HG02642 (cell line): ENCODE measurements around the gene ITGAV.

Experiments used
- ATAC-seq: cut with Tn5 transposase; IDR thresholded peaks from one replicate; pipeline ENCODE4 v1.9.1; 2021; ENCODE audit warnings: mild to moderate bottlenecking; ENCODE audit not compliant: unreplicated experiment, poor library complexity

ITGAV gene

GRCh38 chr2:186648130-186648529 is 58.3 kb downstream of the ITGAV start:
- ATAC-seq, result no peak

DNA sequence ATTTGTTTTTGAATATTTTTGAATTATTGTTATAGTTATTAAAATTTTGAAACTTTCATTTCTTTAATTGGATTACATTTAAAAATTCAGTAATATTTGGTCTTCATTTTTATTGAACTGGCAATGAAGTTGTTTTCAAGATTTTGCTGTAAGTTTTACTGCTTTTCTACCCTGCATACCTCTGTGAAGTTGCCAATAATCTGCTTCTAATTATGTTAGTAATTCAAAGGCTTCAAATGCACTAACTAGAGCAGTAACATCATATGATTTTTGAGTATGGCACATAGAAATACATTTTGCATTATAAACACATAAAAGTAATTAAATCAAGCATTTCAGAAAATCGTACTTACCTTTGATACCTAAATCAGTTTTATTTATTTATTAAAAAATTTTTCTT is 63.7 kb downstream of the ITGAV start:
- no peak for ATAC-seq

DNA sequence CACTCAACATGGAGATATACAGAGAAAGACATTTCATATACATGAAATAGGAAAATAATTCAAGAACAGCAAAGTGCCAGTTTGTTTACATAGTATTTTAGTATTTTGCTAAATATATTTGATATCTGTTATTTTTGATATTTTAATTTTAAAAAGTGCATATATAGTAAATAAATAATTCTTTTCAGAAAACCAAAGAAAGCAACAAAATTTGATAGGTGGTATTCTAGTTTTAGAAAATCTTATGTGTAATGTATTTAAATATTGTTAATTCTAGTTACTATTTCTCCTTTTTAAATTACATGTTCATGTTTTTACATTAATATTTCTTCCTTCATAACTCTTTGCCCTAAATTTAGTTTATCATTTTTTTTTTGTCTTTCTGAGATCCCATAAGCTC is 69.5 kb downstream of the ITGAV start:
- ATAC-seq, result no peak

DNA sequence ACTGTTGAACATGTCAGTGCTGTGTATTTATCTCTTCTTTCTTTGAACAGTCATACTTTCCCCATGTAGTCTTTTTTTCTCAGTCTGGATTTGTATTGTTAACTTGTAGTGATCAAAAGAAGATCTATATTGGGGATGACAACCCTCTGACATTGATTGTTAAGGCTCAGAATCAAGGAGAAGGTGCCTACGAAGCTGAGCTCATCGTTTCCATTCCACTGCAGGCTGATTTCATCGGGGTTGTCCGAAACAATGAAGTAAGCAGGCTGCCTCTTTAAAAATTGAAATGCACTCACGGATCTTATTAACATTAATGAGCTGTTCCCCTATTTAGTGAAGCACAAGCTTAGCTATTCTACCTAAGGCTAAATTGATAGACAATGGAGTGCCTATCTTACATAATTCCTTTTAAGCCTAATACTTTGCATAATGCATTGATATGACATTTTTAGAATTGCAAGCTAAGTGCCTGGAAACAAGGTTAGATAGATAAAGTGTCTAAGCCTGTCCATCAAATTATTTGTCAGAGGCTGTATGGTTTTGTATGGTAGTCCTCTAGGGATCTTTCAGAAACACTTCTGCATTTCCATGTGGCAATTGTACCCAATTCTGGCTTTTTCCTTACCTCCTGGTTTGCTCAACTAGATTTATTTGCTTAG is 74.7 kb downstream of the ITGAV start:
- no peak for ATAC-seq

DNA sequence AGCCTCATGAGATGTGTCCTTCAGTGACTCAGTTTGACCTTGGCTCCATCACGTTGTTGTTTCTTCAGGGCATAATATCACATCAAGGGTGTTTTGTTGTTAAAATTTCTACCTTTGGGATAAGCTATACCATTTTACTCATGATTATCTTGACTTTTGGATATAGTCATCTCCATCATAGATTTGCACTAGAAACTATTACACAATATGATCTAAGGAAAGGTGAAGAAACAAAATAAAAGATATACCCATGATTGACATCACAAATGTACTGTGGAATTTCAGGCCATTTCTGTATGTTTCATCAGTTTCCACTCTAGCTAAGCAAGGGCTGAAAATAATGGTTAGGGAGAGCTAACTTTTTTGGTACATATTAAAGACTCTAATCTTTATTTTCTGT is 79.3 kb downstream of the ITGAV start:
- no peak for ATAC-seq

GRCh38 chr2:186670831-186671230 is 81.0 kb downstream of the ITGAV start:
- no peak for ATAC-seq

DNA sequence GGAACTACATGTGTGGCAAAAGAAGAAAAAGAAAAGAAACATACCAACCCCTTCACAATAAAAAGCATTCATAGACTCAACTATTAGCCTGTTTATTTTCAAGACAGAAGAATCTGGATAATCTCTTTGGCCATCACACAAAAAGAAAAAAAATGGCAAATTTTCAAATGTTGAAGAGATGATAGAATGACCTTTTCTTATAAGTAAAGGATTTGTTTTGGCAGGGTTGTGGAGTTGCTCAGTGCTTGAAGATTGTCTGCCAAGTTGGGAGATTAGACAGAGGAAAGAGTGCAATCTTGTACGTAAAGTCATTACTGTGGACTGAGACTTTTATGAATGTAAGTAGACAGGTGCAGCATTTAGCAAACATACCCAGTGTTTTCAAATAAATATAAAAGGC is 85.5 kb downstream of the ITGAV start:
- no peak for ATAC-seq

- ATAC-seq, result no peak
These were observed 93.5 kb downstream of the ITGAV start for GRCh38 chr2:186683341-186683740.

GRCh38 chr2:186687807-186688211 is 98.0 kb downstream of the ITGAV start:
- ATAC-seq, result no peak

GRCh38 chr2:186688813-186689212 is 99.0 kb downstream of the ITGAV start:
- no peak for ATAC-seq

GRCh38 chr2:186690786-186691185 is 100.9 kb downstream of the ITGAV start:
- no peak for ATAC-seq

DNA sequence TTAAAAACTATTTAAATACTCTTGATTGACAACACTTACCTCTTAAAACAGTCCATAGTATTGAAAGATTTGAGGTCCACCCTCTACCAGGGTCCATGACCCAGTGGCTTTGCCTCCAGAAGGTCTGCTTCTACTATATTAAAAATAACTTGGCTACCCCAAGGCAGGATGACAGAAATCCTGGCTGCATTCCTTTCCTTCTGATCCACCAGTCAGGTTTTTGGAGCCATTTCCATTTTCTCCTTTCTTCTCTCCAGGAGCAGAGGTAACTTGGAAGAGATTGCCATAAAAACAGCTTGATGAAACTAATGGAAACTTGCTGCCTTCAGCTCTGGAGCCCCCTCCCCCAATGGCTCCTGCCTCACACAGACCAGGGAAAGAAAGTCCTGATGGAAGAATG is 101.4 kb downstream of the ITGAV start:
- ATAC-seq, result no peak

GRCh38 chr2:186691900-186692299 is 102.0 kb downstream of the ITGAV start:
- no peak for ATAC-seq

GRCh38 chr2:186693446-186693832 is 103.6 kb downstream of the ITGAV start:
- no peak for ATAC-seq

GRCh38 chr2:186695081-186695756 is 105.4 kb downstream of the ITGAV start:
- ATAC-seq, result no peak

DNA sequence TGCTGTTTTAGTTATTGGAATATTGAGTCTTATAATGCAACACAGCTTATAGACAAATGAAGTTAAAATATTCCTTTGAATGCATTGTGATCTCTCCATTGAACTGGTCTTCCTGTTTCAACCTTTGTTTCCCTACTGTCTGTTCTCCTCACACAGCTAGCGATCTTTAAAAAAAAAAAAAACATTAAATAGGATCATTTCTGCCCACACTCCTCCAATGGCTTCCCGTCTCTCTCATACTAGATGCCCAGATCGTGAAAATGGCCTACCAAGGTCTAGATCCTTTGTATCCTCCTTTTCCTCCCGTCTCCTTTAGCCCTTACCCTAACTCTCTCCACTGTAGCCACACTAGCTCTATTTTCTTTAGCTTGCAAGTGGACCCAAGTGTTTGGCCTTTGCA is 106.4 kb downstream of the ITGAV start:
- no peak for ATAC-seq

DNA sequence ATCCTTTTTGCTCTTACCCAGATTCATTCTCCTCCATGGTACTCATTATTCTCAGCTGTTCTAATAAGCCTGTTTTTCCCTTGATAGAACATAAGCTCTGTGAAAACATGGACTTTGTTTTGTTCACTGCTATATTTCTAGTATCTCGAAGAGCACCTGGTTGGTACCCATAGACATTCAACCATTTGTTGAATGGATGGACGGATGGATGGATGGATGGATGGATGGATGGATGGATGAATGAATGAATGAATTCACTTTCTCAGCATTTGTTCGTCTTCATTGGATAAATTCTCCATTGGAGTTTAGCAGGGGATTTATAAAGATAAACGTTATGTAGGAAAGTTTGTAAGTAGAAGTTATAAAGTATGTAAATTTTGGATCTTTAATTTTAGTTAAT is 106.9 kb downstream of the ITGAV start:
- ATAC-seq, result no peak

- ATAC-seq, result no peak
These were observed 107.7 kb downstream of the ITGAV start for GRCh38 chr2:186697536-186697935.

GRCh38 chr2:186699742-186700141 is 109.9 kb downstream of the ITGAV start:
- ATAC-seq, result no peak

GRCh38 chr2:186702006-186702405 is 112.2 kb downstream of the ITGAV start:
- ATAC-seq, result no peak

DNA sequence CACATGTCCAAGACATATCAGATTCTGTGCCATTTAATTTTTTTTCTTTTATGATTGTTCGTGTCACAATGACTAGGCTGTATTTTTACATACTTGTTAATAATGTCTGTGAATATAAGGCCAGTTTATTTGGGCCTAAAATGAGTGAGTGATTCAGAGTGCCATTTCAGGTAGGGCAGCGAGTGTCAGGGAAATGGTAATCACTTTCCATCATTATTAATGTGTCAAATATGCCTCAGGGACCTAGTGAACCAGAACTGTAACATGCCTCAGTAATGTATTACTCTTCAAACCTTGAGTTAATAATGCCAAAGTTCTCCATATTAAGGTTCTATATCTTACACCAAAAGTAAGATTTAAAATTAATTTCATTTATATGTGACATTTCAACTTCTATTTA is 112.6 kb downstream of the ITGAV start:
- ATAC-seq, result no peak

- ATAC-seq, result no peak
These were observed 115.0 kb downstream of the ITGAV start for GRCh38 chr2:186704897-186705296.
